HEK293 (cell line): ENCODE data around the gene PIM2.

Experiments
- CTCF ChIA-PET: fragments of 350-600 bp; formaldehyde crosslinking; extraction: SDS; loops from one replicate; lab custom pipeline; 2021; ENCODE audit warnings: antibody characterized with exemption; lab: Yijun Ruan, JAX
- POLR2A ChIA-PET: fragments of 300-600 bp; formaldehyde crosslinking; extraction: SDS; loops from one replicate; lab custom pipeline; 2020; ENCODE audit warnings: antibody characterized with exemption, inconsistent platforms; lab: Yijun Ruan, JAX
- H3K27ac ChIP-seq: fragments of 200-500 bp; sonication (Bioruptor generic); 2 replicates; pipeline ENCODE4 v1.5.1; 2014; ENCODE audit warnings: low read depth, low read length, control low read depth, inconsistent platforms; ENCODE audit errors: extremely low read depth
- H3K36me3 ChIP-seq, 2 experiments: fragments of 200-500 bp in 1 of 2; sonication (Bioruptor generic) in 1 of 2; 1 replicate in 1 of 2; 2 replicates in 1 of 2; pipeline ENCODE4 v1.5.1; 2014 to 2017; ENCODE audit warnings: inconsistent platforms in 2 of 2, low read length in 2 of 2; ENCODE audit not compliant: control insufficient read depth in 2 of 2, insufficient read depth in 1 of 2
- H3K4me1 ChIP-seq: fragments of 200-500 bp; sonication (Bioruptor generic); 2 replicates; pipeline ENCODE4 v1.5.1; 2014; ENCODE audit warnings: mild to moderate bottlenecking, low read length, inconsistent platforms; ENCODE audit not compliant: control insufficient read depth, insufficient read depth
- H3K4me3 ChIP-seq: 2 replicates; pipeline ENCODE4 v1.5.1; 2011; ENCODE audit warnings: low read depth, mild to moderate bottlenecking, control low read depth, low read length, moderate library complexity
- H3K9me3 ChIP-seq: fragments of 200-500 bp; sonication (Bioruptor generic); 2 replicates; pipeline ENCODE4 v1.5.1; 2014; ENCODE audit warnings: low read depth, low read length, inconsistent platforms; ENCODE audit not compliant: control insufficient read depth, insufficient read depth
- BCL11B ChIP-seq: fragments of 450-650 bp; formaldehyde crosslinking; IDR thresholded peaks from 2 replicates; pipeline ENCODE4 v1.5.1; 2016; ENCODE audit warnings: low read depth, missing biosample characterization, missing genetic modification characterization
- CTCF ChIP-seq: fragments of 450-650 bp; formaldehyde crosslinking; IDR thresholded peaks from 2 replicates; pipeline ENCODE4 v1.5.1; 2016; ENCODE audit warnings: missing biosample characterization, missing genetic modification characterization
- HOXD13 ChIP-seq: sonication (generic); formaldehyde crosslinking; IDR thresholded peaks from 2 replicates; pipeline ENCODE4 v1.8.0; 2022; ENCODE audit warnings: missing genetic modification reagents, borderline replicate concordance
- IKZF3 ChIP-seq: fragments of 450-650 bp; IDR thresholded peaks from 2 replicates; pipeline ENCODE4 v1.5.0; 2018; ENCODE audit warnings: missing biosample characterization, mild to moderate bottlenecking, missing genetic modification characterization, moderate library complexity
- MEIS1 ChIP-seq: sonication (generic); formaldehyde crosslinking; IDR thresholded peaks from 2 replicates; pipeline ENCODE4 v1.8.1; 2022; ENCODE audit warnings: missing genetic modification reagents, mild to moderate bottlenecking, borderline replicate concordance
- PRDM6 ChIP-seq: fragments of 450-650 bp; formaldehyde crosslinking; IDR thresholded peaks from 2 replicates; pipeline ENCODE4 v1.5.1; 2017; ENCODE audit warnings: missing biosample characterization, missing genetic modification characterization
- REST ChIP-seq: fragments of 450-650 bp; formaldehyde crosslinking; IDR thresholded peaks from 2 replicates; pipeline ENCODE4 v1.5.1; 2016; ENCODE audit warnings: missing biosample characterization, missing genetic modification characterization
- ZBTB1 ChIP-seq: fragments of 450-650 bp; formaldehyde crosslinking; IDR thresholded peaks from 2 replicates; pipeline ENCODE4 v1.5.1; 2016; ENCODE audit warnings: missing biosample characterization, missing genetic modification characterization
- ZBTB26 ChIP-seq: fragments of 450-650 bp; formaldehyde crosslinking; optimal IDR thresholded peaks from 2 replicates; pipeline ENCODE3; 2016; ENCODE audit warnings: missing biosample characterization, mild to moderate bottlenecking, missing genetic modification characterization
- ZBTB49 ChIP-seq: fragments of 450-650 bp; formaldehyde crosslinking; IDR thresholded peaks from 2 replicates; pipeline ENCODE4 v1.5.1; 2016; ENCODE audit warnings: missing biosample characterization, missing genetic modification characterization, low read depth
- ZNF146 ChIP-seq: fragments of 450-650 bp; formaldehyde crosslinking; IDR thresholded peaks from 2 replicates; pipeline ENCODE4 v1.5.1; 2016; ENCODE audit warnings: missing biosample characterization, missing genetic modification characterization
- ZNF274 ChIP-seq, 2 experiments: fragments of 200-500 bp in 1 of 2; fragments of 450-650 bp in 1 of 2; sonication (Bioruptor generic) in 1 of 2; formaldehyde crosslinking in 1 of 2; IDR thresholded peaks; 2 replicates each; pipeline versions ENCODE4 v1.5.1 to v1.6.1; 2014 to 2016; ENCODE audit warnings: borderline replicate concordance in 1 of 2, inconsistent platforms in 1 of 2, low read length in 1 of 2, missing biosample characterization in 1 of 2, missing genetic modification characterization in 1 of 2
- ZNF292 ChIP-seq: fragments of 450-650 bp; formaldehyde crosslinking; IDR thresholded peaks from 2 replicates; pipeline ENCODE4 v1.5.1; 2016; ENCODE audit warnings: low read depth, missing biosample characterization, missing genetic modification characterization, borderline replicate concordance
- ZNF302 ChIP-seq: fragments of 450-650 bp; formaldehyde crosslinking; IDR thresholded peaks from 2 replicates; pipeline ENCODE4 v1.5.1; 2016; ENCODE audit warnings: missing biosample characterization, missing genetic modification characterization, low read depth
- ZNF391 ChIP-seq: fragments of 450-650 bp; formaldehyde crosslinking; IDR thresholded peaks from 2 replicates; pipeline ENCODE4 v1.5.1; 2016; ENCODE audit warnings: low read depth, missing biosample characterization, missing genetic modification characterization, borderline replicate concordance
- ZSCAN4 ChIP-seq: fragments of 450-650 bp; formaldehyde crosslinking; IDR thresholded peaks from 2 replicates; pipeline ENCODE4 v1.5.1; 2017; ENCODE audit warnings: missing biosample characterization, missing genetic modification characterization

PIM2 gene

GRCh38 chrX:48939524-48940228, 20.9 kb upstream of the PIM2 start (continued):
- no peak for TF ChIP-seq REST (tag by site-specific recombination)
- no peak for TF ChIP-seq ZBTB26 (tag by site-specific recombination)
- TF ChIP-seq ZNF274 (IDR thresholded peaks at IDR 0.05; ENCODE audit: low read length), result no peak
- no peak for TF ChIP-seq ZNF274 (tag by site-specific recombination; IDR thresholded peaks at IDR 0.05; ENCODE audit: borderline replicate concordance)
- TF ChIP-seq ZNF146 (tag by site-specific recombination), result no peak
- no peak for TF ChIP-seq CTCF (tag by site-specific recombination)
- TF ChIP-seq, all 188 proteins: peak for 0

GRCh38 chrX:48938721-48939425, 20.0 kb upstream of the PIM2 start:
- Histone ChIP-seq H3K4me1 (no peaks in the 10 kb centered on the region), H3K36me3 (peaks cover 0 to 90% of the 10 kb centered on the region in 2 experiments; a peak in 1 of 3 replicates), H3K4me3 (no peak overlapping the region), H3K9me3 (no peaks in the 10 kb centered on the region), H3K27ac (no peak overlapping the region)
- ChIA-PET CTCF (interaction anchor here (0.6 to 0.7 kb wide), 3 partner anchors 76 to 400 kb away, joined by 3 to 5 read pairs (median 3); partner anchors contain the start of gene TBC1D25), POLR2A (no interaction called here)
- TF ChIP-seq ZNF292 (tag by site-specific recombination) (no peak), ZBTB1 (tag by site-specific recombination) (no peak), REST (tag by site-specific recombination) (no peak), IKZF3 (tag by site-specific recombination) (no peak), BCL11B (tag by site-specific recombination) (no peak), ZBTB49 (tag by site-specific recombination) (no peak), HOXD13 (CRISPR knock-in tag) (no peak), ZNF391 (tag by site-specific recombination) (no peak), ZNF302 (tag by site-specific recombination) (no peak), MEIS1 (CRISPR knock-in tag) (no peak), ZSCAN4 (tag by site-specific recombination) (no peak), PRDM6 (tag by site-specific recombination) (no peak)
